ENCODE results near the gene PAPPA.

- no peak for TF ChIP-seq CTCF (IDR thresholded peaks at IDR 0.05; ENCODE audit: low read depth, low read length)
- TF ChIP-seq MAX (IDR thresholded peaks at IDR 0.05; ENCODE audit: low read depth, low read length), result no peak
These were observed 298.0 kb downstream of the PAPPA start for GRCh38 chr9:116451500-116452115.
